ENCODE results near the gene SIK3.

GRCh38 chr11:117080370-117080769, 17.9 kb downstream of the SIK3 start:
- TF ChIP-seq POLR2A (IDR thresholded peaks at IDR 0.05) (no peak), CTCF (IDR thresholded peaks at IDR 0.05) (no peak)

Data from adrenal gland (tissue), 5 donors.